K562 (cell line): Measurements from ENCODE around the gene KPNA1. TPM values are rescaled to one million over a fixed set of nuclear protein-coding genes. Genes with fewer than 3 reads are reported as not detected.

Source experiments
- ARNT ChIP-seq, 2 experiments: fragments of 450-650 bp; IDR thresholded peaks; 2 replicates each; pipeline ENCODE4 v1.6.1; 2016; ENCODE audit warnings: mild to moderate bottlenecking in 1 of 2
- DMBX1 ChIP-seq: fragments of 250-450 bp; sonication (Bioruptor Pico); IDR thresholded peaks from 2 replicates; pipeline ENCODE4 v1.8.0; 2022; ENCODE audit warnings: inconsistent platforms, mild to moderate bottlenecking, moderate library complexity, borderline replicate concordance
- E2F3 ChIP-seq: fragments of 250-450 bp; sonication (Bioruptor Pico); IDR thresholded peaks from 2 replicates; pipeline ENCODE4 v1.4.0; 2020; ENCODE audit warnings: mild to moderate bottlenecking
- EP400 ChIP-seq: fragments of 450-650 bp; IDR thresholded peaks from 2 replicates; pipeline ENCODE4 v1.6.1; 2017; ENCODE audit warnings: antibody characterized with exemption, mild to moderate bottlenecking, moderate library complexity
- HCFC1 ChIP-seq: IDR thresholded peaks from 2 replicates; pipeline ENCODE4 v1.6.1; 2012; ENCODE audit warnings: low read depth, low read length, improper control_type of control experiment
- JUN ChIP-seq, 2 experiments: sonication (generic) in 1 of 2; formaldehyde crosslinking in 1 of 2; IDR thresholded peaks; 2 replicates each; pipeline versions ENCODE4 v1.6.1 to v1.8.0; 2012 to 2022; ENCODE audit warnings: borderline replicate concordance in 2 of 2, mild to moderate bottlenecking in 2 of 2, improper control_type of control experiment in 1 of 2, low read depth in 1 of 2, low read length in 1 of 2, missing genetic modification reagents in 1 of 2
- KLF16 ChIP-seq: IDR thresholded peaks from 2 replicates; pipeline ENCODE4 v1.6.1; 2016; ENCODE audit warnings: antibody characterized with exemption
- NFYB ChIP-seq: IDR thresholded peaks from 2 replicates; pipeline ENCODE4 v1.6.1; 2011; ENCODE audit warnings: mild to moderate bottlenecking, moderate library complexity; ENCODE audit not compliant: insufficient read length; ENCODE audit errors: extremely low read depth
- RBFOX2 ChIP-seq: fragments of 200-400 bp; formaldehyde crosslinking; IDR thresholded peaks from 2 replicates; pipeline ENCODE4 v1.6.1; 2017; ENCODE audit warnings: low read depth, mild to moderate bottlenecking, low read length, moderate library complexity
- SIRT6 ChIP-seq: IDR thresholded peaks from one replicate; pipeline ENCODE4 v1.6.1; 2012; ENCODE audit warnings: low read depth, mild to moderate bottlenecking, control low read depth, inconsistent platforms, low read length, moderate library complexity
- ZFP1 ChIP-seq: fragments of 450-650 bp; formaldehyde crosslinking; IDR thresholded peaks from 2 replicates; pipeline ENCODE4 v1.4.0; 2020; ENCODE audit warnings: mild to moderate bottlenecking, mixed read lengths
- ZKSCAN1 ChIP-seq: fragments of 150-350 bp; IDR thresholded peaks from 2 replicates; pipeline ENCODE4 v1.6.1; 2016; ENCODE audit warnings: low read depth, low read length
- ZNF699 ChIP-seq: fragments of 250-450 bp; sonication (Bioruptor Pico); IDR thresholded peaks from 2 replicates; pipeline ENCODE4 v1.8.0; 2021; ENCODE audit warnings: mild to moderate bottlenecking, moderate library complexity; ENCODE audit not compliant: insufficient replicate concordance
- polyA plus RNA-seq, 8 experiments: library from polyadenylated mRNA; depleted of rRNA in 4 of 8; stranded (reverse) in 5 of 8; unstranded in 3 of 8; fragments of >200 nt; fragmentation: Nextera tagmentation in 2 of 8; fragmentation: Illumina TruSeq in 1 of 8; extraction: Ambion mirVana in 2 of 8; extraction: Trizol in 1 of 8; gene quantifications; 2 replicates each; pipeline versions ENCODE4 v1.2.1 to v1.2.3, GENCODE V29; 2011 to 2014; ENCODE audit warnings: inconsistent platforms in 1 of 8, missing spikeins in 1 of 8
- total RNA-seq, 7 experiments: library from RNA; depleted of rRNA in 6 of 7; stranded (reverse); fragments of >200 nt in 6 of 7; fragmentation: Illumina TruSeq in 2 of 7; extraction: Trizol in 2 of 7; gene quantifications; 2 replicates each; pipeline versions ENCODE4 v1.2.1 to v1.2.3, GENCODE V29; 2011 to 2021; ENCODE audit warnings: low replicate concordance in 1 of 7
- TF ChIP-seq, protein P1 (sequence below): sonication (generic); formaldehyde crosslinking; IDR thresholded peaks from 2 replicates; pipeline ENCODE4 v1.8.0; 2023; ENCODE audit warnings: mild to moderate bottlenecking, missing genetic modification reagents
- TF ChIP-seq, protein P2 (sequence below): fragments of 250-450 bp; sonication (Bioruptor Pico); IDR thresholded peaks from 2 replicates; pipeline ENCODE4 v1.8.0; 2022; ENCODE audit warnings: moderate library complexity, mild to moderate bottlenecking, inconsistent platforms
- TF ChIP-seq, protein P3 (sequence below): IDR thresholded peaks from 3 replicates; pipeline ENCODE4 v1.6.1; 2011; ENCODE audit warnings: borderline replicate concordance, mild to moderate bottlenecking, moderate library complexity; ENCODE audit not compliant: insufficient read length; ENCODE audit errors: extremely low read depth
- TF ChIP-seq, protein P4 (sequence below): fragments of 450-650 bp; IDR thresholded peaks from 2 replicates; pipeline ENCODE4 v1.6.1; 2016

Gene KPNA1
- total and polyA plus RNA-seq, 9 of the 15 experiments (the other 6 are each of a cell fraction or from before 2014, with no cell fraction given): 9.3 to 53.8 (median 33.5) TPM

DNA sequence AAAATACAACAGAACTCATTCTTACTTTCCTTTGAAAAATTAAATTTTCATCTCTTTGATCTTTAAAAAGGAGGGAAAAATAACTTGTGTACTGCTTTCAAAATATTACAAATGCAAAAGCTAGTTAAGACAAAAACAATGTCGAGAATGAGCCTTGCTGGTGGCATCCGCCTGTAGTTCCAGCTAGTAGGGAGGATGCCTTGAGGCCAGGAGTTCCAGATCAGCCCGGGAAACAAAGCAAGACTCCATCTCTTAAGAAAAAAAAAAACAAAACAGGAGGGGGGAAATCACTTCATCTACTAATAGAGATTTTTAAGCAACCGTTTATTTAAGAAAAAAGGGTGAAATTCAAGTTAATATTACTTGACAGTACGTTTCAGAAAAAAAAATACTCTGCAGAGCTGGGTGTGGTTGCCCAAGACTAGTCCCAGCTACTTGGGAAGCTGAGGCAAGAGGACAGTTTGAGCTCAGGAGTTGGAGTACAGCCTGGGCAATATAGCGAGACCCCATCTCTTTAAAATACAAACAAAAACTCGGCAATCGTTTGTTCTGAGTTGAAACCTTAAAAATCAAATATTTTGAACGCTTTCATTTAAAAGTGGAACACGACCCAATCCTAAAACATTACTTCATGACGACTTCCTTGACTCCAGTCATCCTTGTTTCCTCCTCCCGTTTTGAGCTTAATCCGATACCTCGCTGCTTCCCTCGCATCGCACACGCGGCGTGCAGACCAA, 1.2 kb downstream of the KPNA1 start (continued):
- no peak for TF ChIP-seq NFYB
- TF ChIP-seq, protein P1, sequence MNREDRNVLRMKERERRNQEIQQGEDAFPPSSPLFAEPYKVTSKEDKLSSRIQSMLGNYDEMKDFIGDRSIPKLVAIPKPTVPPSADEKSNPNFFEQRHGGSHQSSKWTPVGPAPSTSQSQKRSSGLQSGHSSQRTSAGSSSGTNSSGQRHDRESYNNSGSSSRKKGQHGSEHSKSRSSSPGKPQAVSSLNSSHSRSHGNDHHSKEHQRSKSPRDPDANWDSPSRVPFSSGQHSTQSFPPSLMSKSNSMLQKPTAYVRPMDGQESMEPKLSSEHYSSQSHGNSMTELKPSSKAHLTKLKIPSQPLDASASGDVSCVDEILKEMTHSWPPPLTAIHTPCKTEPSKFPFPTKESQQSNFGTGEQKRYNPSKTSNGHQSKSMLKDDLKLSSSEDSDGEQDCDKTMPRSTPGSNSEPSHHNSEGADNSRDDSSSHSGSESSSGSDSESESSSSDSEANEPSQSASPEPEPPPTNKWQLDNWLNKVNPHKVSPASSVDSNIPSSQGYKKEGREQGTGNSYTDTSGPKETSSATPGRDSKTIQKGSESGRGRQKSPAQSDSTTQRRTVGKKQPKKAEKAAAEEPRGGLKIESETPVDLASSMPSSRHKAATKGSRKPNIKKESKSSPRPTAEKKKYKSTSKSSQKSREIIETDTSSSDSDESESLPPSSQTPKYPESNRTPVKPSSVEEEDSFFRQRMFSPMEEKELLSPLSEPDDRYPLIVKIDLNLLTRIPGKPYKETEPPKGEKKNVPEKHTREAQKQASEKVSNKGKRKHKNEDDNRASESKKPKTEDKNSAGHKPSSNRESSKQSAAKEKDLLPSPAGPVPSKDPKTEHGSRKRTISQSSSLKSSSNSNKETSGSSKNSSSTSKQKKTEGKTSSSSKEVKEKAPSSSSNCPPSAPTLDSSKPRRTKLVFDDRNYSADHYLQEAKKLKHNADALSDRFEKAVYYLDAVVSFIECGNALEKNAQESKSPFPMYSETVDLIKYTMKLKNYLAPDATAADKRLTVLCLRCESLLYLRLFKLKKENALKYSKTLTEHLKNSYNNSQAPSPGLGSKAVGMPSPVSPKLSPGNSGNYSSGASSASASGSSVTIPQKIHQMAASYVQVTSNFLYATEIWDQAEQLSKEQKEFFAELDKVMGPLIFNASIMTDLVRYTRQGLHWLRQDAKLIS: no peak
- no peak for TF ChIP-seq KLF16
- no peak for TF ChIP-seq HCFC1
- TF ChIP-seq E2F3 (CRISPR knock-in tag): no peak
- TF ChIP-seq, protein P2, sequence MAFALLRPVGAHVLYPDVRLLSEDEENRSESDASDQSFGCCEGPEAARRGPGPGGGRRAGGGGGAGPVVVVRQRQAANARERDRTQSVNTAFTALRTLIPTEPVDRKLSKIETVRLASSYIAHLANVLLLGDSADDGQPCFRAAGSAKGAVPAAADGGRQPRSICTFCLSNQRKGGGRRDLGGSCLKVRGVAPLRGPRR (CRISPR knock-in tag): no peak
- TF ChIP-seq ZKSCAN1: no peak
- TF ChIP-seq, protein P3, sequence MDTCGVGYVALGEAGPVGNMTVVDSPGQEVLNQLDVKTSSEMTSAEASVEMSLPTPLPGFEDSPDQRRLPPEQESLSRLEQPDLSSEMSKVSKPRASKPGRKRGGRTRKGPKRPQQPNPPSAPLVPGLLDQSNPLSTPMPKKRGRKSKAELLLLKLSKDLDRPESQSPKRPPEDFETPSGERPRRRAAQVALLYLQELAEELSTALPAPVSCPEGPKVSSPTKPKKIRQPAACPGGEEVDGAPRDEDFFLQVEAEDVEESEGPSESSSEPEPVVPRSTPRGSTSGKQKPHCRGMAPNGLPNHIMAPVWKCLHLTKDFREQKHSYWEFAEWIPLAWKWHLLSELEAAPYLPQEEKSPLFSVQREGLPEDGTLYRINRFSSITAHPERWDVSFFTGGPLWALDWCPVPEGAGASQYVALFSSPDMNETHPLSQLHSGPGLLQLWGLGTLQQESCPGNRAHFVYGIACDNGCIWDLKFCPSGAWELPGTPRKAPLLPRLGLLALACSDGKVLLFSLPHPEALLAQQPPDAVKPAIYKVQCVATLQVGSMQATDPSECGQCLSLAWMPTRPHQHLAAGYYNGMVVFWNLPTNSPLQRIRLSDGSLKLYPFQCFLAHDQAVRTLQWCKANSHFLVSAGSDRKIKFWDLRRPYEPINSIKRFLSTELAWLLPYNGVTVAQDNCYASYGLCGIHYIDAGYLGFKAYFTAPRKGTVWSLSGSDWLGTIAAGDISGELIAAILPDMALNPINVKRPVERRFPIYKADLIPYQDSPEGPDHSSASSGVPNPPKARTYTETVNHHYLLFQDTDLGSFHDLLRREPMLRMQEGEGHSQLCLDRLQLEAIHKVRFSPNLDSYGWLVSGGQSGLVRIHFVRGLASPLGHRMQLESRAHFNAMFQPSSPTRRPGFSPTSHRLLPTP: no peak
- TF ChIP-seq, protein P4, sequence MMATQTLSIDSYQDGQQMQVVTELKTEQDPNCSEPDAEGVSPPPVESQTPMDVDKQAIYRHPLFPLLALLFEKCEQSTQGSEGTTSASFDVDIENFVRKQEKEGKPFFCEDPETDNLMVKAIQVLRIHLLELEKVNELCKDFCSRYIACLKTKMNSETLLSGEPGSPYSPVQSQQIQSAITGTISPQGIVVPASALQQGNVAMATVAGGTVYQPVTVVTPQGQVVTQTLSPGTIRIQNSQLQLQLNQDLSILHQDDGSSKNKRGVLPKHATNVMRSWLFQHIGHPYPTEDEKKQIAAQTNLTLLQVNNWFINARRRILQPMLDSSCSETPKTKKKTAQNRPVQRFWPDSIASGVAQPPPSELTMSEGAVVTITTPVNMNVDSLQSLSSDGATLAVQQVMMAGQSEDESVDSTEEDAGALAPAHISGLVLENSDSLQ: no peak
- no peak for TF ChIP-seq RBFOX2
- no peak for TF ChIP-seq EP400
- no peak for TF ChIP-seq ZFP1
- TF ChIP-seq ZNF699 (CRISPR knock-in tag): no peak
- no peak for TF ChIP-seq DMBX1 (CRISPR knock-in tag)
- no peak for TF ChIP-seq SIRT6
- no peak for TF ChIP-seq ARNT (IDR thresholded peaks at IDR 0.05)
- no peak for TF ChIP-seq JUN (IDR thresholded peaks at IDR 0.05; ENCODE audit: borderline replicate concordance, low read depth, low read length)
- no peak for TF ChIP-seq JUN (CRISPR knock-in tag; IDR thresholded peaks at IDR 0.05; ENCODE audit: borderline replicate concordance)
